Measurements from ENCODE around the gene IDI2. TPM values are rescaled to one million over a fixed set of nuclear protein-coding genes. Genes with fewer than 3 reads are reported as not detected.
A peak's percentile ranks its signal among the peaks of the same experiment; 100 is the strongest.

Gene IDI2
- total RNA-seq, 6 experiments from 2014 or later = not detected

DNA sequence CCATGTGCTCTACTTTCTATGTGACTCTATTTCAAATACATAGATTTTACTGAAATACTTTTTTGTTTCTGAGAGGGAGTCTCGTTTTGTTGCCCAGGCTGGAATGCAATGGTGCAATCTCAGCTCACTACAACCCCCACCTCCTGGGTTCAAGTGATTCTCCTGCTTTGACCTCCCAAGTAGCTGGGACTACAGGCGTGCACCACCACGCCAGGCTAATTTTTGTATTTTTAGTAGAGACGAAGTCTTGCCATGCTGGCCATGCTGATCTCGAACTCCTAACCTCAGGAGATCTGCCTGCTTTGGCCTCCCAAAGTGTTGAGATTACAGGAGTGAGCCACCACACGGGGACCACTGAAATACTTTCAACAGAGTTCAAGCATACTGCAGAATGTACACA, 19.8 kb upstream of the IDI2 start:
- WGBS (ENCODE audit: insufficient coverage, low coverage, low lambda C conversion rate, missing lambda C conversion rate) = 60% methylated on average over 6 of the region's 6 CpGs
- Histone ChIP-seq H3K36me3 (peaks cover 0 to 31% (median 16%) of the 10 kb centered on the region in 4 donors), H3K27me3 (no peaks in the 10 kb centered on the region), H3K27ac (peak overlapping the region in 1 of 3 donors; percentile 54), H3K4me3 (no peak overlapping the region), H3K4me1 (peaks cover 0 to 23% (median 2%) of the 10 kb centered on the region in 4 donors), H3K9me3 (no peaks in the 10 kb centered on the region)
- no peak for DNase-seq
- intact Hi-C loops (cut with DNase I) = no loop called here
- no peak for ATAC-seq
- TF ChIP-seq, protein P1, sequence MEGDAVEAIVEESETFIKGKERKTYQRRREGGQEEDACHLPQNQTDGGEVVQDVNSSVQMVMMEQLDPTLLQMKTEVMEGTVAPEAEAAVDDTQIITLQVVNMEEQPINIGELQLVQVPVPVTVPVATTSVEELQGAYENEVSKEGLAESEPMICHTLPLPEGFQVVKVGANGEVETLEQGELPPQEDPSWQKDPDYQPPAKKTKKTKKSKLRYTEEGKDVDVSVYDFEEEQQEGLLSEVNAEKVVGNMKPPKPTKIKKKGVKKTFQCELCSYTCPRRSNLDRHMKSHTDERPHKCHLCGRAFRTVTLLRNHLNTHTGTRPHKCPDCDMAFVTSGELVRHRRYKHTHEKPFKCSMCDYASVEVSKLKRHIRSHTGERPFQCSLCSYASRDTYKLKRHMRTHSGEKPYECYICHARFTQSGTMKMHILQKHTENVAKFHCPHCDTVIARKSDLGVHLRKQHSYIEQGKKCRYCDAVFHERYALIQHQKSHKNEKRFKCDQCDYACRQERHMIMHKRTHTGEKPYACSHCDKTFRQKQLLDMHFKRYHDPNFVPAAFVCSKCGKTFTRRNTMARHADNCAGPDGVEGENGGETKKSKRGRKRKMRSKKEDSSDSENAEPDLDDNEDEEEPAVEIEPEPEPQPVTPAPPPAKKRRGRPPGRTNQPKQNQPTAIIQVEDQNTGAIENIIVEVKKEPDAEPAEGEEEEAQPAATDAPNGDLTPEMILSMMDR (IDR thresholded peaks at IDR 0.05) = no peak
- no peak for TF ChIP-seq POLR2A (IDR thresholded peaks at IDR 0.05)

DNA sequence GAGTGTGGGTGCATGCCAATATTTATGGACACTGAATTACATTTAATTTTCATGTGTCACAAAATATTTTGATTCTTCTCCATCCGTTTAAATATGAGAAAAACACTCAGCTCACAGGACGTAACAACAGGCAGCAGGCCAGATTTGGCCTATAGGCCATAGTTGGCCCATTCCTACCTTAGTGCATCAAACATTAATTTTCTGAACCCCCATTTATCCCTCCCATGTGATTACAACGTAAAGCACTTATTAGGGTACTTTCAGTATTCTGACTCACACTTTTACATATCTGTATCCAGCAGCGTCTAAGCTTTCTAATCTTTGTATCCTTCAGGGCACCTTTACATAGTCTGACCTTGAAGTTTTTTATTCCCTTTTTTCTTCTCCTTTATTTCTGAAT, 19.3 kb upstream of the IDI2 start:
- H3K27ac ChIP-seq = peak overlapping the region in 1 of 3 donors; percentile 54
- 57% methylated on average over 4 of the region's 4 CpGs for WGBS (ENCODE audit: insufficient coverage, low coverage, low lambda C conversion rate, missing lambda C conversion rate)
- H3K4me1 ChIP-seq = peaks cover 0 to 19% (median 2%) of the 10 kb centered on the region in 4 donors
- ATAC-seq (no peak), DNase-seq (no peak)
- peaks cover 0 to 36% (median 20%) of the 10 kb centered on the region in 4 donors for H3K36me3 ChIP-seq
- TF ChIP-seq, protein P1 (IDR thresholded peaks at IDR 0.05) = no peak
- no peak for TF ChIP-seq POLR2A (IDR thresholded peaks at IDR 0.05)
- no peaks in the 10 kb centered on the region for H3K27me3 ChIP-seq
- intact Hi-C loops (cut with DNase I) = no loop called here
- no peak overlapping the region for H3K4me3 ChIP-seq
- H3K9me3 ChIP-seq = no peaks in the 10 kb centered on the region

DNA sequence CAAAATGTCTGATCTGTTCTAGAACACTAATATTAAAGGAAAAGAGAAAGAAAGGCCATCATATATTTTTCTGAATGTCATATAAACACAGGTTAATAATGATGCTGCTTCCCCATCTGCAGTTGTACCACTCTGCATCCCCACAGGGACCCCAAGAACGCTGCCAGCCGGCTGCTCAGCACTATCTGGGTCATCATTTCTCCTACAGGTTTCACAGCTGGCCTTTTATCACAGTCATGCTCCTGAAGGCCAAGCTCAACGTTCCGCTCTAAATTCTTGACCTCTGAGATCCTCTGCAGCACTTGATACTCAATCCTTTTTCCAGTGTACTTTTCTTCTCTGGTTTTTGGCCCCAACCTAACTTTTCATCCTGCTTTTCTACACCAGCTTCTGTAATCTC, 18.5 kb upstream of the IDI2 start:
- Histone ChIP-seq H3K9me3 (no peaks in the 10 kb centered on the region), H3K27ac (peak overlapping the region; percentile 23 to 54 (median 42)), H3K36me3 (peaks cover 0 to 40% (median 21%) of the 10 kb centered on the region in 4 donors), H3K4me1 (peaks cover 0 to 19% (median 2%) of the 10 kb centered on the region in 4 donors), H3K27me3 (no peaks in the 10 kb centered on the region), H3K4me3 (no peak overlapping the region)
- intact Hi-C loops (cut with DNase I) = no loop called here
- ATAC-seq (no peak), DNase-seq (no peak)
- TF ChIP-seq, protein P1 (IDR thresholded peaks at IDR 0.05) = no peak
- TF ChIP-seq POLR2A (IDR thresholded peaks at IDR 0.05) = no peak
- 53% methylated on average over 2 of the region's 4 CpGs for WGBS (ENCODE audit: insufficient coverage, low coverage, low lambda C conversion rate, missing lambda C conversion rate)

DNA sequence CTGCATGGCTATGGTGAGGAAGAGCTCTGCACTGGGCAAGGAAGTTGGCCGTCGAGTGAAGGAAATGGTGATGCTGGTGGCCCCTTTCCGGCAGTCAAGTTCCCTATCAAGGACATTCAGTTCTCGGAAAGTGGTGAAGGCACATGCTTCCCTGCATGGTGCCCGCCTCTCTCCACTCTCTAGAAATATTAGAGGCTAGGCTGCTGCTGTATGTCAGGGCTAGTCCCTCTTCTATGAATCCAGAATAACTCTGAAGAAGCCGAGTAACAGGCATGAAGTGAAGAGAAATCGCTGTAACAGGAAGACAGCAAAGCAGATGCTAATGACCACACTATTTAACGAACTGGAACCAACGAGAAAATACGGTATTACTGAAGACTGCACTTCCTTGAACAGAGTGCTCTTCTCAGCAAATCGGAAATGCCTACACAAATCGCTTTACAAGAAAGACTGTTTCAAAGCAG, 17.9 kb upstream of the IDI2 start:
- WGBS (ENCODE audit: insufficient coverage, low coverage, low lambda C conversion rate, missing lambda C conversion rate) = 65% methylated on average over 11 of the region's 12 CpGs
- ATAC-seq (peak; percentile 44 to 80 (median 58)), DNase-seq (peak in 2 of 3 donors; percentile 57 to 61)
- intact Hi-C loops (cut with DNase I) = no loop called here
- no peaks in the 10 kb centered on the region for H3K27me3 ChIP-seq
- peaks cover 0 to 40% (median 21%) of the 10 kb centered on the region in 4 donors for H3K36me3 ChIP-seq
- peak overlapping the region; percentile 23 to 54 (median 42) for H3K27ac ChIP-seq
- H3K9me3 ChIP-seq = no peaks in the 10 kb centered on the region
- H3K4me1 ChIP-seq = peaks cover 0 to 19% (median 2%) of the 10 kb centered on the region in 4 donors
- TF ChIP-seq, protein P1 (IDR thresholded peaks at IDR 0.05) = no peak
- peak; percentile 41 for TF ChIP-seq POLR2A (IDR thresholded peaks at IDR 0.05)
- peak overlapping the region in 1 of 3 donors; percentile 1 for H3K4me3 ChIP-seq

Data from right lobe of liver (tissue), 6 donors.